Measurements from ENCODE around the gene ACSM2B.

The ACSM2B gene

GRCh38 chr16:20622498-20622870 lies 46.3 kb upstream of the ACSM2B start:
- no peak for DNase-seq
- Histone ChIP-seq H2AFZ (ENCODE audit: low read length) (no peak overlapping the region), H4K20me1 (ENCODE audit: insufficient read depth, low read length) (no peaks in the 10 kb centered on the region), H3K4me2 (ENCODE audit: low read depth, low read length) (no peak overlapping the region), H3K4me3 (ENCODE audit: low read length) (no peak overlapping the region), H3K27ac (ENCODE audit: low read length) (no peak overlapping the region), H3K27me3 (replicated peaks; ENCODE audit: insufficient read depth, low read length) (no peaks in the 10 kb centered on the region), H3K4me1 (ENCODE audit: low read length) (no peaks in the 10 kb centered on the region), H3K9ac (ENCODE audit: low read length) (no peak overlapping the region), H3F3A (ENCODE audit: insufficient read depth, low read length) (no peaks in the 10 kb centered on the region), H3K9me3 (replicated peaks; ENCODE audit: insufficient read depth, low read length) (no peaks in the 10 kb centered on the region), H3K9me2 (replicated peaks; ENCODE audit: insufficient read depth, low read length) (no peaks in the 10 kb centered on the region), H3K79me2 (ENCODE audit: low read length) (no peaks in the 10 kb centered on the region), H3K36me3 (replicated peaks; ENCODE audit: insufficient read depth, low read length) (no peaks in the 10 kb centered on the region)
- TF ChIP-seq EZH2 (optimal IDR thresholded peaks at IDR 0.05; ENCODE audit: low read depth, low read length) (no peak), CTCF (IDR thresholded peaks at IDR 0.05; ENCODE audit: low read length) (no peak), EZH2phosphoT487 (IDR thresholded peaks at IDR 0.05; ENCODE audit: low read length) (no peak)

GRCh38 chr16:20621406-20621805 lies 45.2 kb upstream of the ACSM2B start:
- DNase-seq: no peak
- no peaks in the 10 kb centered on the region for H3K9me3 ChIP-seq (replicated peaks; ENCODE audit: insufficient read depth, low read length)
- no peak overlapping the region for H3K4me3 ChIP-seq (ENCODE audit: low read length)
- no peaks in the 10 kb centered on the region for H3K4me1 ChIP-seq (ENCODE audit: low read length)
- H3K9me2 ChIP-seq (replicated peaks; ENCODE audit: insufficient read depth, low read length): no peaks in the 10 kb centered on the region
- no peak overlapping the region for H2AFZ ChIP-seq (ENCODE audit: low read length)
- no peak overlapping the region for H3K27ac ChIP-seq (ENCODE audit: low read length)
- H3K9ac ChIP-seq (ENCODE audit: low read length): no peak overlapping the region
- H3K4me2 ChIP-seq (ENCODE audit: low read depth, low read length): no peak overlapping the region
- no peaks in the 10 kb centered on the region for H3K27me3 ChIP-seq (replicated peaks; ENCODE audit: insufficient read depth, low read length)
- no peaks in the 10 kb centered on the region for H3K36me3 ChIP-seq (replicated peaks; ENCODE audit: insufficient read depth, low read length)
- H4K20me1 ChIP-seq (ENCODE audit: insufficient read depth, low read length): no peaks in the 10 kb centered on the region
- H3F3A ChIP-seq (ENCODE audit: insufficient read depth, low read length): no peaks in the 10 kb centered on the region
- TF ChIP-seq CTCF (IDR thresholded peaks at IDR 0.05; ENCODE audit: low read length) (no peak), EZH2 (optimal IDR thresholded peaks at IDR 0.05; ENCODE audit: low read depth, low read length) (no peak), EZH2phosphoT487 (IDR thresholded peaks at IDR 0.05; ENCODE audit: low read length) (no peak)
- no peaks in the 10 kb centered on the region for H3K79me2 ChIP-seq (ENCODE audit: low read length)

GRCh38 chr16:20620770-20621169 lies 44.6 kb upstream of the ACSM2B start:
- Histone ChIP-seq H3K79me2 (ENCODE audit: low read length) (no peaks in the 10 kb centered on the region), H3K27ac (ENCODE audit: low read length) (no peak overlapping the region), H3K4me3 (ENCODE audit: low read length) (no peak overlapping the region), H3F3A (ENCODE audit: insufficient read depth, low read length) (no peaks in the 10 kb centered on the region), H3K9me2 (replicated peaks; ENCODE audit: insufficient read depth, low read length) (no peaks in the 10 kb centered on the region), H3K36me3 (replicated peaks; ENCODE audit: insufficient read depth, low read length) (no peaks in the 10 kb centered on the region), H3K9ac (ENCODE audit: low read length) (no peak overlapping the region), H4K20me1 (ENCODE audit: insufficient read depth, low read length) (no peaks in the 10 kb centered on the region), H3K4me2 (ENCODE audit: low read depth, low read length) (no peak overlapping the region), H2AFZ (ENCODE audit: low read length) (no peak overlapping the region), H3K9me3 (replicated peaks; ENCODE audit: insufficient read depth, low read length) (no peaks in the 10 kb centered on the region), H3K4me1 (ENCODE audit: low read length) (no peaks in the 10 kb centered on the region), H3K27me3 (replicated peaks; ENCODE audit: insufficient read depth, low read length) (no peaks in the 10 kb centered on the region)
- no peak for TF ChIP-seq EZH2 (optimal IDR thresholded peaks at IDR 0.05; ENCODE audit: low read depth, low read length)
- TF ChIP-seq EZH2phosphoT487 (IDR thresholded peaks at IDR 0.05; ENCODE audit: low read length): no peak
- no peak for TF ChIP-seq CTCF (IDR thresholded peaks at IDR 0.05; ENCODE audit: low read length)
- no peak for DNase-seq

All from MM.1S (cell line).